Vagina (tissue), 2 donors: ENCODE results near the gene LCN15.

Source experiments
- POLR2A ChIP-seq, 2 donors: fragments of 450-650 bp; IDR thresholded peaks; one replicate each; pipeline ENCODE4 v1.6.1; 2017; ENCODE audit warnings: antibody characterized with exemption in 2 of 2, mild to moderate bottlenecking in 2 of 2, moderate library complexity in 2 of 2
- TF ChIP-seq, protein P1 (sequence below), 3 experiments: fragments of 450-650 bp in 2 of 3; fragments of 200-600 bp in 1 of 3; sonication (generic) in 1 of 3; IDR thresholded peaks; one replicate each; pipeline ENCODE4 v1.5.1; 2017 to 2019; ENCODE audit warnings: antibody characterized with exemption in 3 of 3, mild to moderate bottlenecking in 2 of 3, moderate library complexity in 2 of 3

DNA sequence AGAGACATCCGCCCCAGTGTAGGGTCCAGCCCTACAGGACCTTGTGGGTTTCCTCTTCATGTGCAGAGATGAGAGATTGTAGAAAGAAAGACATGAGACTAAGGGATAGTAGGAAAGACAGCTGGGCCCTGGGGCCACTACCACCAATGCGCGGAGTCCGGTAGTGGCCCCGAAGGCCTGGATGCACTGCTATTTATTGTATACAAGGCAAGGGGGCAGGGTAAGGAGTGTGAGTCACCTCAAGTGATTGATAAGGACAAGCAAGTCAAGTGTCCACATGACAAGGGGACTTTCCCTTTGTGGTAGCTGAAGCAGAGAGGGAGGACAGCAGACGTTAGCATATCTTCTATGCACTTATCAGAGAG, 20.7 kb upstream of the LCN15 start:
- no peak for TF ChIP-seq POLR2A (IDR thresholded peaks at IDR 0.05)
- TF ChIP-seq, protein P1, sequence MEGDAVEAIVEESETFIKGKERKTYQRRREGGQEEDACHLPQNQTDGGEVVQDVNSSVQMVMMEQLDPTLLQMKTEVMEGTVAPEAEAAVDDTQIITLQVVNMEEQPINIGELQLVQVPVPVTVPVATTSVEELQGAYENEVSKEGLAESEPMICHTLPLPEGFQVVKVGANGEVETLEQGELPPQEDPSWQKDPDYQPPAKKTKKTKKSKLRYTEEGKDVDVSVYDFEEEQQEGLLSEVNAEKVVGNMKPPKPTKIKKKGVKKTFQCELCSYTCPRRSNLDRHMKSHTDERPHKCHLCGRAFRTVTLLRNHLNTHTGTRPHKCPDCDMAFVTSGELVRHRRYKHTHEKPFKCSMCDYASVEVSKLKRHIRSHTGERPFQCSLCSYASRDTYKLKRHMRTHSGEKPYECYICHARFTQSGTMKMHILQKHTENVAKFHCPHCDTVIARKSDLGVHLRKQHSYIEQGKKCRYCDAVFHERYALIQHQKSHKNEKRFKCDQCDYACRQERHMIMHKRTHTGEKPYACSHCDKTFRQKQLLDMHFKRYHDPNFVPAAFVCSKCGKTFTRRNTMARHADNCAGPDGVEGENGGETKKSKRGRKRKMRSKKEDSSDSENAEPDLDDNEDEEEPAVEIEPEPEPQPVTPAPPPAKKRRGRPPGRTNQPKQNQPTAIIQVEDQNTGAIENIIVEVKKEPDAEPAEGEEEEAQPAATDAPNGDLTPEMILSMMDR (IDR thresholded peaks at IDR 0.05): no peak
